ENCODE measurements around the gene CYP27C1.

Gene CYP27C1

DNA sequence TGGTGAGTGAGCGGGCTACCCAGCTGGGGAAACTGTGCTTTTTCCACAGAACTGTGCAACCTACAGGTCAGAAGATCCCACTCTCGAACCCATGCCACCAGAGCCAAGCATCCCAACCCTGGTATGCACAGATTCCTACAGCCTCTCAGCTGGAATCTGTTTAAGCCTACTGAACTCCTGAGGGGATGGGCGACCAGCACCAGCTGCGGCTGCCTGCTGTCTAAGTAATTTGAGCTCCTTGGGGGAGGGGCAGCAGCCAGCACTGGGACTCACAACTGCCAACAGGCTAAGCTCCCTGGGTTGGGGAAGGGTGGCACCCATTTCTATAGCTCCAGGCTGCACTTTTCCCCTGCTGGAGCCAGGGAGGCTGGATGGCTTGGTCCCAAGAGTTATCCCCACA, 11.8 kb downstream of the CYP27C1 start:
- H3K27me3 ChIP-seq (replicated peaks; ENCODE audit: control insufficient read depth, insufficient read depth, low read length, poor library complexity, severe bottlenecking): no peaks in the 10 kb centered on the region
- no peaks in the 10 kb centered on the region for H3K9me3 ChIP-seq (ENCODE audit: control insufficient read depth, low read length)
- no peak overlapping the region for H3K4me3 ChIP-seq (ENCODE audit: insufficient read depth, low read depth, low read length, poor library complexity, severe bottlenecking)
- H3K27ac ChIP-seq (ENCODE audit: insufficient read depth, low read length, poor library complexity, severe bottlenecking): no peak overlapping the region
- H3K36me3 ChIP-seq (ENCODE audit: control insufficient read depth, insufficient read depth, low read length): no peaks in the 10 kb centered on the region
- H3K4me1 ChIP-seq (ENCODE audit: control insufficient read depth, insufficient read depth, low read length, poor library complexity, severe bottlenecking): no peaks in the 10 kb centered on the region
- no peak for DNase-seq

DNA sequence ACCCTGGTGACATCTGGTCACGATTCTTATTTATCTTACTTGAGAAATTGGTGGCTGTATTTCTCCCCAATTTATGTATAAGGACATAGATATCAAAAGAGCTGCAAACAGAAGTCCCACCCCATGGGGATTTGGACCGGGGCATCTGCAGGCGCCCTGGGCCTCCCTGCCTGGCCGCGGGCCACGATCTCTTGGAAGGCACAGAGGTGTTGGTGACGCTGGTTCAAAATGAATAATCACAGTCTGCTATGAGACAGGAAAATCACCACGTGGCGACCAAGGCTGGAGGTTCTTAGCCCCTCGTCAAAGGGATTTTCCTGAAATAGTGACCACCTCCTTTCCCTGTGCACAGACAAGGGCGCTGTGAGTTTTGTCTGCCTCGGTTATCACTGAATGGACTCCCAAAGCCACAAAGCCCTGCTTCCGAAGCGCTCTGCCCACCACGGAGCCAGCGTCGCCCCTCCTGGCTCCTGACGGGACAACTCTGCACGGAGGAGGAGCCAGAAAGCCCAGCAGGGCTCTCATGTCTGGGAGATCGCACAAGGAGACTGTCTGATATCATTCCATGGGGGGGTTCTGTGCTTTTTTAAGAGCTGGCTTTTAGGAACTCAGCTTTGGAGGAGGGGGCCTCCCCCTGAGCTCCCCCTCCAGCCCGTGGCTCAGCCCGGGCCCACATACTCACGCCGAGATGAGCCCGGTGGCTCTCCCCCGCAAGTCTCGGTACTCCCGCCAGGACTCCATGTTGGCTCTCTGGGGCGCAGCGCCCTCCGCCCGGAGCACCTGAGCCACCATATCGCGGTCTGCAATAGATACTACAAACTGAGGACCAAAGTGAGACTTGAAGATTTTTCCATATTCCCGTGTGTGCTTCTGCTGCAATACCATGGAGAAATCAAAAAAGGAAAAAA, 14.6 kb downstream of the CYP27C1 start:
- Histone ChIP-seq H3K9me3 (ENCODE audit: control insufficient read depth, low read length) (no peaks in the 10 kb centered on the region), H3K4me3 (ENCODE audit: insufficient read depth, low read depth, low read length, poor library complexity, severe bottlenecking) (no peak overlapping the region)
- DNase-seq: no peak

DNA sequence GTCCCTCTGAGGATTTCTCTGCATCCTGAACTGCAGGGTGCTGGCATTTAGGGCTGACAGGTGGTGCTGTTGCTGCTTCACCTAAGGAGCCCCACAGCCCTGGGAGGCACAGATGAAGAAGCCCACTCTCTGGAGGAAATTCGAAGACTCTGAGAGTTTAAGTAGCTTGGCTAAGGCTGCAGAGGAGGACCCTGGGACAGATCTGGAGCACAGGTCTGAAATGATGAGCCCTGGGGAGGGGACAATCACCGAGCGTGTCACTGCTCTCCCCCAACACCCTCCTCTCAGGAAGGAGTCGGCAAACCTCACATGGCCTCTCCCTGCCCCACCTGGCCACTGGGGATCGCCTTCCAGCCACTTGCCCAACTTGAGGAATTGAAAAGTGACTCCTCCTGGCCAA, 18.6 kb downstream of the CYP27C1 start:
- no peaks in the 10 kb centered on the region for H3K27me3 ChIP-seq (replicated peaks; ENCODE audit: control insufficient read depth, insufficient read depth, low read length, poor library complexity, severe bottlenecking)
- H3K36me3 ChIP-seq (ENCODE audit: control insufficient read depth, insufficient read depth, low read length): no peaks in the 10 kb centered on the region
- no peak for DNase-seq
- H3K9me3 ChIP-seq (ENCODE audit: control insufficient read depth, low read length): no peaks in the 10 kb centered on the region
- no peak overlapping the region for H3K27ac ChIP-seq (ENCODE audit: insufficient read depth, low read length, poor library complexity, severe bottlenecking)
- H3K4me1 ChIP-seq (ENCODE audit: control insufficient read depth, insufficient read depth, low read length, poor library complexity, severe bottlenecking): no peaks in the 10 kb centered on the region
- H3K4me3 ChIP-seq (ENCODE audit: insufficient read depth, low read depth, low read length, poor library complexity, severe bottlenecking): no peak overlapping the region

More for the DNA sequence above, 14.6 kb downstream of the CYP27C1 start:
- Histone ChIP-seq H3K27me3 (replicated peaks; ENCODE audit: control insufficient read depth, insufficient read depth, low read length, poor library complexity, severe bottlenecking) (no peaks in the 10 kb centered on the region), H3K4me1 (ENCODE audit: control insufficient read depth, insufficient read depth, low read length, poor library complexity, severe bottlenecking) (no peaks in the 10 kb centered on the region), H3K27ac (ENCODE audit: insufficient read depth, low read length, poor library complexity, severe bottlenecking) (no peak overlapping the region), H3K36me3 (ENCODE audit: control insufficient read depth, insufficient read depth, low read length) (no peaks in the 10 kb centered on the region)

DNA sequence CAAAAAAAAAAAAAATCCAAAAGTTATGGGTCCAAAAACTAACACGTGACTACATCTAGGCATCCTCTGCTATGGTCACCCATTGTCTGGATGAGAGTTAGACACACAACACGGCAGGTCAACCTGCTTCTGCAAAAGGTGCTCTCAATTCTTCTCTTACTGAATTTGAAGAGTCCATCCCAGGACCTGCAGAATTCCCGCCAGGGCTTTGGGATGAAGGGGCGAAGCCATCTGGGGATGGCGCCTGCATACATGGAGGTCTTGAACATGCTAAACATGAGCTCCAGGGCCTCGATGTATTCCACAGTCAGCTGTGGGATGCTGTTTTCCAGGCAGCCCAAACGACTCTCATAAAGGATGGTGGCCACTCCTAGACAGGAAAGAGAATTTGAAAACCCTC, 19.1 kb downstream of the CYP27C1 start:
- no peak for DNase-seq
- no peak overlapping the region for H3K27ac ChIP-seq (ENCODE audit: insufficient read depth, low read length, poor library complexity, severe bottlenecking)
- no peaks in the 10 kb centered on the region for H3K4me1 ChIP-seq (ENCODE audit: control insufficient read depth, insufficient read depth, low read length, poor library complexity, severe bottlenecking)
- no peaks in the 10 kb centered on the region for H3K36me3 ChIP-seq (ENCODE audit: control insufficient read depth, insufficient read depth, low read length)
- H3K9me3 ChIP-seq (ENCODE audit: control insufficient read depth, low read length): no peaks in the 10 kb centered on the region
- H3K4me3 ChIP-seq (ENCODE audit: insufficient read depth, low read depth, low read length, poor library complexity, severe bottlenecking): no peak overlapping the region
- no peaks in the 10 kb centered on the region for H3K27me3 ChIP-seq (replicated peaks; ENCODE audit: control insufficient read depth, insufficient read depth, low read length, poor library complexity, severe bottlenecking)

- DNase-seq: no peak
- H3K27me3 ChIP-seq (replicated peaks; ENCODE audit: control insufficient read depth, insufficient read depth, low read length, poor library complexity, severe bottlenecking): no peaks in the 10 kb centered on the region
- no peaks in the 10 kb centered on the region for H3K4me1 ChIP-seq (ENCODE audit: control insufficient read depth, insufficient read depth, low read length, poor library complexity, severe bottlenecking)
- no peak overlapping the region for H3K4me3 ChIP-seq (ENCODE audit: insufficient read depth, low read depth, low read length, poor library complexity, severe bottlenecking)
- H3K27ac ChIP-seq (ENCODE audit: insufficient read depth, low read length, poor library complexity, severe bottlenecking): no peak overlapping the region
- no peaks in the 10 kb centered on the region for H3K9me3 ChIP-seq (ENCODE audit: control insufficient read depth, low read length)
- H3K36me3 ChIP-seq (ENCODE audit: control insufficient read depth, insufficient read depth, low read length): no peaks in the 10 kb centered on the region
These were observed 20.9 kb downstream of the CYP27C1 start for GRCh38 chr2:127199223-127199622.

DNA sequence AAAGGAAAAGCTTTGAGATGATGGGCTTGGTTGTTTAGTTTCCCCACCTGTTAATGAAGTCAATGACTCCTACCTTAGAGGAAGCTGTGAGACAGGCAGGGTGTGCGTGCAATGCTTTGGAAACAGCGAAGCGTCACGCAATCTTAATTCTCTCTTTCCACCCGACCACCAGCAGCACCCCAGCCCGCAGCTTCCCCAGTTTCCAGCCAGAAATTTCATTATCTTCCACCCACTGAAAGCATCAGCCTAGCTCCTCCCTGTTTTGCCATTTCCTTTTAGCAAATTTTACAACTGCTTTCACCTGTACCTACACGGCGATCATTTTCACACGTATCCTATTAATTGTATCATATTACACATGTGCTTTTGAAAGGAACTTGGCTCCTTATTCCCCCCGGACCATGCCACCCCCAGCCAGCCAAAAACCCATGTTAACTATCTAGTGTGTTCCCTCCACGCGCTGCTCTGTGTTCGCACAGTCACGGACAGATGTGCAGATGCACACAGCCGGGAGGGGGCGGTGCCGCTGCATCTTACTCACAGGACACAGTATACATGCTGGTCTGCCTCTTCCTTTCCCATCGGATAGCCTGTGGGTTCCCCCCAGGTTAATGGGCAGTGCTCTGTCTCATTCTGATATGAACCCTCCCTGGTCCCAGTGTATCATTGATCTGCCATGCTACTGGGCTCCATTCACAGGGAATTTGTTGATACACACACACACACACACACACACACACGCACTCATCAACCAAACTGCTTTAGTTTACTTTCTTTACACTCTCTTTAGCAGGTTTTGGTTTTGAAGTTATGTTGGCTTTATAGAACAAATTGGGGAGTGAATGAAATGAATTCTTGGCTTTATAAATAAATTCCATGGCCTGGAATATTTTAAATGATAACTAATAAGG, 22.4 kb downstream of the CYP27C1 start:
- Histone ChIP-seq H3K9me3 (ENCODE audit: control insufficient read depth, low read length) (no peaks in the 10 kb centered on the region), H3K4me1 (ENCODE audit: control insufficient read depth, insufficient read depth, low read length, poor library complexity, severe bottlenecking) (no peaks in the 10 kb centered on the region), H3K27me3 (replicated peaks; ENCODE audit: control insufficient read depth, insufficient read depth, low read length, poor library complexity, severe bottlenecking) (no peaks in the 10 kb centered on the region), H3K4me3 (ENCODE audit: insufficient read depth, low read depth, low read length, poor library complexity, severe bottlenecking) (peak overlapping the region; percentile 32), H3K36me3 (ENCODE audit: control insufficient read depth, insufficient read depth, low read length) (no peaks in the 10 kb centered on the region), H3K27ac (ENCODE audit: insufficient read depth, low read length, poor library complexity, severe bottlenecking) (no peak overlapping the region)
- DNase-seq: peak in 2 of 3 donors; percentile 5 to 31

GRCh38 chr2:127196998-127197397, 23.1 kb downstream of the CYP27C1 start:
- Histone ChIP-seq H3K4me1 (ENCODE audit: control insufficient read depth, insufficient read depth, low read length, poor library complexity, severe bottlenecking) (no peaks in the 10 kb centered on the region), H3K27ac (ENCODE audit: insufficient read depth, low read length, poor library complexity, severe bottlenecking) (no peak overlapping the region)

GRCh38 chr2:127196549-127196948, 23.6 kb downstream of the CYP27C1 start:
- H3K4me3 ChIP-seq (ENCODE audit: insufficient read depth, low read depth, low read length, poor library complexity, severe bottlenecking): no peak overlapping the region
- no peak for DNase-seq
- no peak overlapping the region for H3K27ac ChIP-seq (ENCODE audit: insufficient read depth, low read length, poor library complexity, severe bottlenecking)
- no peaks in the 10 kb centered on the region for H3K36me3 ChIP-seq (ENCODE audit: control insufficient read depth, insufficient read depth, low read length)
- no peaks in the 10 kb centered on the region for H3K4me1 ChIP-seq (ENCODE audit: control insufficient read depth, insufficient read depth, low read length, poor library complexity, severe bottlenecking)
- H3K9me3 ChIP-seq (ENCODE audit: control insufficient read depth, low read length): no peaks in the 10 kb centered on the region
- no peaks in the 10 kb centered on the region for H3K27me3 ChIP-seq (replicated peaks; ENCODE audit: control insufficient read depth, insufficient read depth, low read length, poor library complexity, severe bottlenecking)

More at GRCh38 chr2:127196998-127197397, 23.1 kb downstream of the CYP27C1 start:
- no peak for DNase-seq
- no peaks in the 10 kb centered on the region for H3K27me3 ChIP-seq (replicated peaks; ENCODE audit: control insufficient read depth, insufficient read depth, low read length, poor library complexity, severe bottlenecking)
- peak overlapping the region; percentile 32 for H3K4me3 ChIP-seq (ENCODE audit: insufficient read depth, low read depth, low read length, poor library complexity, severe bottlenecking)
- H3K9me3 ChIP-seq (ENCODE audit: control insufficient read depth, low read length): no peaks in the 10 kb centered on the region
- H3K36me3 ChIP-seq (ENCODE audit: control insufficient read depth, insufficient read depth, low read length): no peaks in the 10 kb centered on the region

DNA sequence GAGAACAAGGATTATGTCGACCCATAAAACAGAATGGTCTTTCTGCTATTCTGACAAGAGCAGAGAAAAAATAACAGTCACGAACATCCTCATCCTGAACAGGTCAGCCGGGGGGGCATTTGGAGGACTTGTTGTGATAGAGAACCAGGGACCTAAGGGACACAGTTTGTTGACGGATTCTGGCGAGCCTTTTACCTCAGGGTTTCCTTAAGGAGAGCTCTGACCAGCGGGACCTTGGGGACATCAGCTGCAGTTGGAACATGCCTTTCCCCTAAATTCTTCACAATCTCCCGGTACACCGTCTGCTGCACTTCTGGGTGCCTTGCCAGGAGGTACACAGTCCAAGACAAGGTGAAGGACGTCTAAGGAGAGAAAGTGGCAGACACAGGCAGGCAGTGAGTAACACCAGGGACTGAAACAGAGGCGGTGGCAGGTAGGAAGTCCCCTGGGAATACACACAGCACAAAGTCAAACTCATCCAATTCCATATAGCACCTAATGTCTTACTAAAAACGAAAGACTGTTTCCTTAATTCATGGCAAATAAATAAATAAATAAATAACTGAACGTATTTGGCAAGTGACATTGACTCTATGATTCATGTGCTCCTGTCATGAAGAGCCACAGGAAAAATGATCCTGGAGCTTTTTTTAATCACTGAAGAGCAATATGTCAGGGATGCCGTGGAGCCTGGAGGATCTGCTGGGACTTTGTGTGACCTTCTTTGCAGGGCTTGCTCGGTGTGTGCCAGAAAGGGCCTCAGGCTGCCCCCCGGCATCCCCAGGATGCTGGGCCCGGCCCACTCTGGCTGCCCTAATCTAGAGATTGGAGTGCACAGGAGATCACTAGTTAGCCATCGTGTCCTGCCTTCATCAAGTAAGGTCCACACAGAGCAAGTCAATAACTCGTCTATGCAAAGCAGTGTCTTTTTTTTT, 24.7 kb downstream of the CYP27C1 start:
- H3K36me3 ChIP-seq (ENCODE audit: control insufficient read depth, insufficient read depth, low read length): no peaks in the 10 kb centered on the region
- H3K9me3 ChIP-seq (ENCODE audit: control insufficient read depth, low read length): no peaks in the 10 kb centered on the region
- no peaks in the 10 kb centered on the region for H3K4me1 ChIP-seq (ENCODE audit: control insufficient read depth, insufficient read depth, low read length, poor library complexity, severe bottlenecking)
- no peak for DNase-seq
- no peak overlapping the region for H3K27ac ChIP-seq (ENCODE audit: insufficient read depth, low read length, poor library complexity, severe bottlenecking)
- H3K27me3 ChIP-seq (replicated peaks; ENCODE audit: control insufficient read depth, insufficient read depth, low read length, poor library complexity, severe bottlenecking): no peaks in the 10 kb centered on the region
- H3K4me3 ChIP-seq (ENCODE audit: insufficient read depth, low read depth, low read length, poor library complexity, severe bottlenecking): no peak overlapping the region
